SW480 (cell line): ENCODE data around the gene C3orf20.
"Not testable (repeated sequence)": the region's sequence is repeated elsewhere in the genome, so short reads cannot be mapped to it uniquely, and the experiment has no call there.

Source experiments
- DNase-seq: peaks from one replicate; pipeline ENCODE4 v3.0.0-alpha.2; 2016; ENCODE audit warnings: low spot score

Gene C3orf20

DNA sequence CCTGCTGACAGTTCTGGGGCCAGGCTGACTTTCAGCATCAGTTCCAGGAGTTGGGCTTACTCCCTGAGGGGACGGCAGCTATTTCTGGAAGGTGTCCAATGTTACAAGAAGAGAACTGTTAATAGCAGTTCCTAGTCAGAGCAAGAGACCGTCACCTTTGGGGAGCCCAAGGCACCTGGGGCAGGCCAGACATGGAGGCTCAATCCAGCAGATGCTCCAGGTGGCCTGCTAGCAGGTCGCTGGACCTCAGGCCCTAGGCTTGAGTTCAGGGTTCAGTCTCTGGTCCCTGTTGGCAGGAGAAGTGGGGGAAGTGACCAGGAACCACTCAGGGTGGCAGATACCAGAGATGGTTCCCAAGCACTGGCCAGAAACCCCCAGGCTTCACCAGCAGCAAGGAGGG lies 25.9 kb downstream of the C3orf20 start:
- no peak for DNase-seq

DNA sequence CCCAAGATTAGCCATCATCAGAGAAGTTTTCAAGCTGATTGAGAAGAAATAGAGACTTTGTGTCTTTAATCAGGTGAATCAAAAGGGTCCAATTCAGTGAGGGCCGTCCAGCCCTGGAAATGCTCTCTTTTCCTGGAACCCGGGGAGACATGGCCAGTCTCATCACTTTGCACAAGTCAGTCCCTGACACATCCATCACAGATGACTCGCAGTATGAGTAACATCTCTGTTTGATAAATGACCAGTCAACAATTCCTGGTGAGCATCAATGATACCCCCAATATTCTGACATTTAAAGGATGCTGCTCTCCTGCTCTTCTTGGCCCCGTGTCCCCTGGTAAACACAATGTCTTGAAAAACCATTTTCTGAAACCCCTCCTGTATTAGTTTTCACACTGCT lies 26.7 kb downstream of the C3orf20 start:
- DNase-seq = no peak

DNA sequence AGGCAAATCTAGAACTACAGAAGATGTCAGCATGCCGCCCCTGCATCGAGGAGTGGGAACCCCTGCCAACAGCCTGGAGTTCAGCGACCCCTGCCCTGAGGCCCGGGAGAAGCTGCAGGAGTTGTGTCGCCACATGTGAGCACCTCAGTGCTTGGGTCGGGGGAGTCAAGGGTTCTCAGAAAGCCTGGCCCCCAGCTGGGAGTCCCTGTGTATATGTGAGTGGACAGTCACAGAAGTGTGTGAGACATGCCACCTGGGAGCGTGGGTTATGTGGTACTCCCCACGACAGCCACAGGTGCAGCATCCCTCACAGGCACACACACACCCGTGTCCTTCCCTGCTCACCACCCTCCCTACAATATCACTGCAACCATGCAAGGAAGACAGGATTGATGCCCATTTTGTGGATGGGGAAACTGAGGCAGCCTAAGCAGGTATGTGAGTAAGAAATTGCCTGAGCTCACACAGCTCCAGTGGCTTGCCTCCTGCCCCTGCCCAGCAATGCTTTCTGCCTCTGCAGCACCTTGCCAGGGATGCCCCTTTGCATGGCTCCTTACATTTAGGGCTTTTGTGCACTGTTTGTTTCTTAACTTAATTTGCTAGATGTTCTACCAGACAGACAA lies 28.3 kb downstream of the C3orf20 start:
- DNase-seq = no peak

DNA sequence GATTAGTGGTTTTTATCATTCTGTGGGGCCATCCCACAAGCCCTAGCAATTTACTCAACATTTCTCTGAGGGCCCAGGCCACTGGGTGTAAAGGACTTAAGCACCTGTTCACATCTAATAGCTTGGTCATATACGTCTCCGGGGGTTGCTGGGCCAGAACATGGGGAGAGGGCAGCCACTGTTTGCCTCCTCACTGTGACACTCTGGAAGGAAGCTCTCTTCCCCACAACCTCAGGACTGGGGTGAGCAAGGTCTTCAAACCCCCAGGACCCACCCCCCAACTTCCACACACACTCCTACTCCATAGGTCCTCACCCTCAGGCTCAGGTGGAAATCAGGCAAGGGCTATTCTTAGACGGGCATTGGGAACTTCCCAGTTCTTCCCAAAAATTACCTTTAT lies 28.9 kb downstream of the C3orf20 start:
- DNase-seq = no peak

- DNase-seq = no peak
Measured at GRCh38 chr3:14706096-14706495, 31.2 kb downstream of the C3orf20 start.

- peak; percentile 50 for DNase-seq
Measured at GRCh38 chr3:14716591-14716990, 41.6 kb downstream of the C3orf20 start.

DNA sequence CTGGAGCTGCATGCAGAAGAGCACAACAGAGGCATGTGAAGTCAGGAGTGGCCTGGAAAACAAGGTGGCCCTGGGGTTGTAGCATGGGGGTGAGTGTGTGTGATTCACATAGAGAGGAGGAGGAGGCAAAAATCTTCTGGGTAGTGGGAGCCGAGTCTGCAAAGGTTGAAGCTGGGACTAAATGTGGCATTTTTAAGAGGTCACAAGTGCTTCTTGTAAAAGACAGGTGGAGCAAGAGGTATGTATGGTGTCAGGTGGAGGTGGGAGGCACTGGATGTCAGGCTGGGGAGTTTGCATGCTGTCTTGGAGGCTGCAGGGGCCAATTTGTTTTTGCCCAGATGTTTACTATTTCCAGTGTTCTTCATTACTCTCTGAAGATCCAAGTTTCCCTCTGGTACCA lies 42.4 kb downstream of the C3orf20 start:
- DNase-seq = no peak

- DNase-seq = no peak
Measured at GRCh38 chr3:14718539-14718938, 43.6 kb downstream of the C3orf20 start.

GRCh38 chr3:14719006-14719405 lies 44.1 kb downstream of the C3orf20 start:
- no peak for DNase-seq

GRCh38 chr3:14721126-14721864 lies 46.4 kb downstream of the C3orf20 start:
- DNase-seq = no peak

DNA sequence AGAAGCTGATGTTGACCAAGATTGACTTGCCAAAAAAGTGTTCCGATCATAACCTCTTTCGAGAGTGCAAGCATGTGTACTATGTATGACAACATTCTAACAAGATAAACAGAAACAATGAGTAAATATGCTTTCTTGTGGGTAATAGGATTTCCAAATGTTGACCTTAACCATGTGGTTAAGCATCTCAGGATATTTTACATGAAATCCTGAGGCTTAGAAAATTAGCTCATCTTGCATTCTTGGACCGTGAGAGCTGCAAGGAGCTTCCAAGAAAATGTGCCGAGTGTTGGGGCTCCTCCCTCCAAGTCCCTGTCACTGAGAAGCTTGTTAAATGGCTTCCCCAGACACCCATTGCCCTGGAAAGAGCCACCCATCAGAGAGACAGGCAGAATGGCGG lies 50.1 kb downstream of the C3orf20 start:
- DNase-seq = no peak

- DNase-seq = no peak
Measured at GRCh38 chr3:14725564-14726440, 50.9 kb downstream of the C3orf20 start.

DNA sequence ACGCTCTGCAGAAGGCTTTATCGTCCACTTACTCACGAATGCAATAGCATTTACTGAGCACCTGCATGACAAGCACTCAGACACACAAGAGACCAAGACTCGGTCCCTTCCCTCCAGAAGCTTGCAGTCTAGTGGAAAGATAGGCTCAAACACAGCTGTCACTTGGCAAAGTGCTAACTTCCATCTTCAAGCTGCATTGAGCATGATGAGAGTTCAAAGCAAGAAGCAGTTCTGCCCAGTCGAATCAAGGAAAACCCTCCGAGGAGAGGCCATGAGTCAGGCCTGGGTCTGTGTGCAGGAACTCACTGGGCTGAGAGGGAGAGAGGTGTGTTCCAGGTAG lies 51.5 kb downstream of the C3orf20 start:
- no peak for DNase-seq

DNA sequence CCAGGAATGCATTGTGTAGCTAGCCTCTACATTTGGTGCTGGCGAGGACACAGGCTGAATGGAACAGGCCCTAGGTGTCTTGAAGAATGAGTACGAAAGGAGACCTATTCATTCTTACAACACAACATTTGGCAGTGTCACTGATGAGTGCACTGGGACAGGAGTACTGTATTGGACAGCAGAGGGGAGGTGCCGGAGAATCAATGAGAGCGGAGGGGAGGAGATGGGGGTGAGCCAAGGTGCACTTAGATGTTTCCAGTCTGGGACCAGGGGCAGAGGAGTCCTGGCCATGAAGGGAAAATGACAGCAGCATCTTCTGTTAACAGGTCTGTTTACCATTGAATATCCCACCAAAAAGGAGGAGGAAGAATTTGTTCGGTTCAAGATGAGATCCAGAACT lies 53.2 kb downstream of the C3orf20 start:
- DNase-seq = no peak

GRCh38 chr3:14730703-14731382 lies 55.9 kb downstream of the C3orf20 start:
- DNase-seq = no peak

- DNase-seq = no peak
Measured at GRCh38 chr3:14740983-14741382, 66.0 kb downstream of the C3orf20 start.

DNA sequence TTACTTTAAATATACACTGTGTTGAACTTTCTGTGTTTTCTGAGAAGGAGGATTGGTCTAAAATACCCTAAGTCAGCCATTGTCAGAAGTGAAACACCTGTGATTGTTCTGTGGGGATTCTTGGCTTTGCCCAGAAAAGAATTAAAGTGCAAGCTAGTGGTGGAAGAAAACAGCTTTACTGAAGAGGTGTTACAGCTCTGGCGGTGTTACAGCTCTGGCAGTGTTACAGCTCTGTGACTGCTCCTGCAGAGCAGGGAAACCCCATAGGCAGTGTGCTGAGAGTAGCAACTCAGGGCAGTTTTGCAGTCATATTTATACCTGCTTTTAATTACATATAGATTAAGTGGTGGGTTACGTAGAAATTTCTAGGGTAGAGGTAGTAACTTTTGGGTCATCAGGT lies 66.6 kb downstream of the C3orf20 start:
- DNase-seq = no peak

DNA sequence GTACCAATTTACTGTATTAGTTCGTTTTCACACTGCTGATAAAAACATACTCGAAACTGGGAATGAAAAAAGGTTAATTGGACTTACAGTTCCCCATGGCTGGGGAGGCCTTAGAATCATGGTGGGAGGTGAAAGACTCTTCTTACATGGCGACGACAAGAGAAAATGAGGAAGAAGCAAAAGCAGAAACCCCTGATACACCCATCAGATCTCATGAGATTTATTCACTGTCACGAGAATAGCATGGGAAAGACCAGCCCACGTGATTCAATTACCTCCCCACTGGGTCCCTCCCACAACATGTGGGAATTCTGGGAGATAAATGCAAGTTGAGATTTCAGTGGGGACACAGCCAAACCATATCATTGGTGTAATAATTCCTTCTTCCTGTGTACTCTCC lies 69.6 kb downstream of the C3orf20 start:
- no peak for DNase-seq

GRCh38 chr3:14750650-14751049 lies 75.7 kb downstream of the C3orf20 start:
- DNase-seq = no peak

DNA sequence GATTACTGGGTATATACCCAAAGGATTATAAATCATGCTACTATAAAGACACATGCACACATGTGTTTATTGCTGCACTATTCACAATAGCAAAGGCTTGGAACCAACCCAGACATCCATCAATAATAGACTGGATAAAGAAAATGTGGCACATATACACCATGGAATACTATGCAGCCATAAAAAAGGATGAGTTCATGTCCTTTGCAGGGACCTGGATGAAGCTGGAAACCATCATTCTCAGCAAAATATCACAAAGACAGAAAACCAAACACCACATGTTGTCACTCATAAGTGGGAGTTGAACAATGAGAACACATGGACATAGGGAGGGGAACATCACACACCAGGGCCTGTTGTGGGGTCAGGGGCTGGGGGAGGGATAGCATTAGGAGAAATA lies 78.0 kb downstream of the C3orf20 start:
- DNase-seq = not testable (repeated sequence)

DNA sequence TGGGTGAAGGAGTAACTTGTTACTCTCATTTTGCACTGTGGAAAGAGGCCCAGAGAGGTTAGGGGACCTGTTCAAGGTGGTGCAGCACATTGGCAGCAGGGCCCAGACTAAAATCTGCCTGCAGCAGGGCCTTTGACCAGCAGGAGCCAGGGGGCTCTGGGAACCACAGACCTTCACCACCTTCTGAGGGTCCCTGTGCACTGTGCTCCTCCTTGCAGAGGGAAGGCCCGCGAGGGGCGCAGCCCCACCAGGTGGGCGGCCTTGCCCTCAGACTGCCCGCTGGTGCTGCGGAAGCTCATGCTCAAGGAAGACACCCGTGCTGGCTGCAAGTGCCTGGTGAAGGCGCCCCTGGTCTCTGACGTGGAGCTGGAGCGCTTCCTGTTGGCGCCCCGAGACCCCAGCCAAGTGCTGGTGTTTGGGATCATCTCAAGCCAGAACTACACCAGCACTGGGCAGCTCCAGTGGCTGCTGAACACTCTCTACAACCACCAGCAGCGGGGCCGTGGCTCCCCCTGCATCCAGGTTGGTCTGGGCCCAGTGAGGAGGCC lies 82.3 kb downstream of the C3orf20 start:
- no peak for DNase-seq

DNA sequence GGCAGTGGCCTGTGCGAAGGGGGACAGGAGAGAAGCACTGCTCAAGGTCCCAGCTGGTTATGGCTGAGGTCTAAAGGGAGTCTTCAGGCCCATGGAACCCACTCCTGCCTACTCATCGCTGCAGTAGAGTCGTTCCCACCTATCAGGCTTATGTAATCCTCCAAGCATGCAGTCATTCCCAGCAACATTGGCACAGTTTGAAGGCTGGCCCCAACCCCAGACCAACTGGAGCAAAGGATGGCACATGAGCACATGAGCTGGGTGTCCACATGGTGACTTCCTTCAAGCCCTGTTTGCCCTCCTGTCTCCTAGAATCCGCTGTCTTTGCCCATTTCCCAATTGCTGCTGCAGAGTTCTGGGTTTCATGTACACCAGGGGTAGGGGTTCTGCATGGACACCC lies 83.4 kb downstream of the C3orf20 start:
- no peak for DNase-seq
